Measurements from ENCODE around the gene FOSB.

Gene FOSB

GRCh38 chr19:45443462-45444317 is 24.1 kb upstream of the FOSB start:
- peak overlapping the region; percentile 46 for H3K4me3 ChIP-seq (ENCODE audit: low read depth, low read length)
- no peak for TF ChIP-seq CTCF (IDR thresholded peaks at IDR 0.05; ENCODE audit: borderline replicate concordance, insufficient read depth, low read depth, low read length)

- TF ChIP-seq CTCF (IDR thresholded peaks at IDR 0.05; ENCODE audit: borderline replicate concordance, insufficient read depth, low read depth, low read length) = 0 out of 2 replicates have a peak, but pooled peaks have one; percentile 22
- peak overlapping the region; percentile 28 for H3K4me3 ChIP-seq (ENCODE audit: low read depth, low read length)
Observed at GRCh38 chr19:45444318-45445041, 23.3 kb upstream of the FOSB start.

- no peak overlapping the region for H3K4me3 ChIP-seq (ENCODE audit: low read depth, low read length)
Observed at GRCh38 chr19:45445139-45445538, 22.7 kb upstream of the FOSB start.

GRCh38 chr19:45446295-45446694 is 21.5 kb upstream of the FOSB start:
- peak; percentile 52; the same call in 1 of the 2 replicates for TF ChIP-seq CTCF (IDR thresholded peaks at IDR 0.05; ENCODE audit: borderline replicate concordance, insufficient read depth, low read depth, low read length)
- no peak overlapping the region for H3K4me3 ChIP-seq (ENCODE audit: low read depth, low read length)

More at GRCh38 chr19:45445139-45445538, 22.7 kb upstream of the FOSB start:
- no peak for TF ChIP-seq CTCF (IDR thresholded peaks at IDR 0.05; ENCODE audit: borderline replicate concordance, insufficient read depth, low read depth, low read length)

- no peak for TF ChIP-seq CTCF (IDR thresholded peaks at IDR 0.05; ENCODE audit: borderline replicate concordance, insufficient read depth, low read depth, low read length)
- H3K4me3 ChIP-seq (ENCODE audit: low read depth, low read length) = no peak overlapping the region
Observed at GRCh38 chr19:45446944-45447343, 20.9 kb upstream of the FOSB start.

- no peak for TF ChIP-seq CTCF (IDR thresholded peaks at IDR 0.05; ENCODE audit: borderline replicate concordance, insufficient read depth, low read depth, low read length)
- H3K4me3 ChIP-seq (ENCODE audit: low read depth, low read length) = no peak overlapping the region
Observed at GRCh38 chr19:45448425-45448756, 19.4 kb upstream of the FOSB start.
